HEK293 (cell line): Measurements from ENCODE around the gene WDR88.

Experiments
- CTCF ChIA-PET: fragments of 350-600 bp; formaldehyde crosslinking; extraction: SDS; loops from one replicate; lab custom pipeline; 2021; ENCODE audit warnings: antibody characterized with exemption; lab: Yijun Ruan, JAX
- POLR2A ChIA-PET: fragments of 300-600 bp; formaldehyde crosslinking; extraction: SDS; loops from one replicate; lab custom pipeline; 2020; ENCODE audit warnings: antibody characterized with exemption, inconsistent platforms; lab: Yijun Ruan, JAX
- H3K27ac ChIP-seq: fragments of 200-500 bp; sonication (Bioruptor generic); 2 replicates; pipeline ENCODE4 v1.5.1; 2014; ENCODE audit warnings: low read depth, low read length, control low read depth, inconsistent platforms; ENCODE audit errors: extremely low read depth
- H3K36me3 ChIP-seq, 2 experiments: fragments of 200-500 bp in 1 of 2; sonication (Bioruptor generic) in 1 of 2; 1 replicate in 1 of 2; 2 replicates in 1 of 2; pipeline ENCODE4 v1.5.1; 2014 to 2017; ENCODE audit warnings: inconsistent platforms in 2 of 2, low read length in 2 of 2; ENCODE audit not compliant: control insufficient read depth in 2 of 2, insufficient read depth in 1 of 2
- H3K4me1 ChIP-seq: fragments of 200-500 bp; sonication (Bioruptor generic); 2 replicates; pipeline ENCODE4 v1.5.1; 2014; ENCODE audit warnings: mild to moderate bottlenecking, low read length, inconsistent platforms; ENCODE audit not compliant: control insufficient read depth, insufficient read depth
- H3K4me3 ChIP-seq: 2 replicates; pipeline ENCODE4 v1.5.1; 2011; ENCODE audit warnings: low read depth, mild to moderate bottlenecking, control low read depth, low read length, moderate library complexity
- H3K9me3 ChIP-seq: fragments of 200-500 bp; sonication (Bioruptor generic); 2 replicates; pipeline ENCODE4 v1.5.1; 2014; ENCODE audit warnings: low read depth, low read length, inconsistent platforms; ENCODE audit not compliant: control insufficient read depth, insufficient read depth
- GLI2 ChIP-seq: fragments of 450-650 bp; formaldehyde crosslinking; IDR thresholded peaks from 2 replicates; pipeline ENCODE4; 2017; ENCODE audit warnings: missing biosample characterization, missing genetic modification characterization, low read depth, borderline replicate concordance
- GLIS2 ChIP-seq: fragments of 450-650 bp; formaldehyde crosslinking; IDR thresholded peaks from 2 replicates; pipeline ENCODE4 v1.5.1; 2016; ENCODE audit warnings: missing biosample characterization, missing genetic modification characterization
- SP2 ChIP-seq: fragments of 450-650 bp; formaldehyde crosslinking; IDR thresholded peaks from 2 replicates; pipeline ENCODE4 v1.5.1; 2016; ENCODE audit warnings: missing biosample characterization, missing genetic modification characterization
- ZIC2 ChIP-seq: fragments of 450-650 bp; formaldehyde crosslinking; IDR thresholded peaks from 2 replicates; pipeline ENCODE4 v1.5.1; 2016; ENCODE audit warnings: missing biosample characterization, missing genetic modification characterization
- ZNF768 ChIP-seq: fragments of 450-650 bp; formaldehyde crosslinking; IDR thresholded peaks from 2 replicates; pipeline ENCODE4 v1.5.1; 2018; ENCODE audit warnings: missing biosample characterization, mild to moderate bottlenecking, missing genetic modification characterization
- TF ChIP-seq, protein P1 (sequence below): fragments of 450-650 bp; IDR thresholded peaks from 2 replicates; pipeline ENCODE4 v1.5.1; 2018; ENCODE audit warnings: missing biosample characterization, missing genetic modification characterization
- TF ChIP-seq, protein P2 (sequence below): fragments of 450-650 bp; formaldehyde crosslinking; IDR thresholded peaks from 2 replicates; pipeline ENCODE4 v1.5.1; 2016; ENCODE audit warnings: missing biosample characterization, missing genetic modification characterization
- TF ChIP-seq, protein P3 (sequence below): fragments of 450-650 bp; formaldehyde crosslinking; IDR thresholded peaks from 2 replicates; pipeline ENCODE4 v1.5.1; 2017; ENCODE audit warnings: missing biosample characterization, missing genetic modification characterization
- TF ChIP-seq, protein P4 (sequence below): fragments of 450-650 bp; formaldehyde crosslinking; IDR thresholded peaks from 2 replicates; pipeline ENCODE4 v1.5.1; 2016; ENCODE audit warnings: missing biosample characterization, missing genetic modification characterization
- TF ChIP-seq, protein P5 (sequence below): fragments of 450-650 bp; formaldehyde crosslinking; IDR thresholded peaks from 2 replicates; pipeline ENCODE4 v1.5.1; 2016; ENCODE audit warnings: missing biosample characterization, missing genetic modification characterization

Gene WDR88

DNA sequence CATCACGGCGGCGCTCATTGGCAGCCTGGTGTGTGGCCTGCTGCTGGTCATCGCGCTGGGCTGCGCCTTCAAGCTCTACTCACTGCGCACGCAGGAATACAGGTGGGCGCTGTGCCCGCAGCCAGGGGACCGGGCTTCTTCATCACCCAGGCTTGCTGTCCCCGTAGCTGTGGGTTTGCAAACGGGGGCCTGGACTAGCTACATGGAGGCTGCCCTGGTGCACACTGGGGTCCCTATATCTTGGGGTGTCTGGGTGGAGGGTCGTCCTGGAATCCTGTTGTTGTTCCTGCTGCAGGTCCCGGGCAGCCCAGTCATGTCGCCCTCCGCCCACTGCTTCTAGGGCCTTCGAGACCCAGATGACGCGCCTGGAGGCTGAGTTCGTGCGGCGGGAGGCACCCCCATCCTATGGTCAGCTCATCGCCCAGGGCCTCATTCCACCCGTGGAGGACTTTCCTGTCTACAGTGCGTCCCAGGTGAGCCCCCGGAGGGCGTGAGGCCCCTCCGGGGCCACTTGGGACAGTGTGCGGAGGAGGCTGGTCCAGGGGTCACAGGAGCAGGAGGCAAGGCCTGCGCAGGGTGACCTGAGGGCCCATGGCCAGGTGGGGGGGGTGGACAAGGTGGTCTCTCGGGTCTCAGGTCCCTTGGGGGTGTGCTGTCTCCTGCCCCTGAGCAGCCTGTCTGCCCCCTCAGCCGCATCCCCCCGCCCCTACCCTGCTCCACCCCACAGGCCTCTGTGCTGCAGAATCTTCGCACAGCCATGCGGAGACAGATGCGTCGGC is 74.5 kb downstream of the WDR88 start:
- Histone ChIP-seq H3K27ac (no peak overlapping the region), H3K36me3 (peaks cover 24 to 56% of the 10 kb centered on the region in 2 experiments), H3K4me3 (no peak overlapping the region)
- ChIA-PET CTCF (no interaction called here), POLR2A (no interaction called here)
- TF ChIP-seq GLIS2 (tag by site-specific recombination): peak; percentile 12; the same call in 1 of the 2 replicates
- TF ChIP-seq GLI2 (tag by site-specific recombination): no peak
- TF ChIP-seq, all 188 proteins: peak for 1
- Histone ChIP-seq H3K4me1 (no peaks in the 10 kb centered on the region), H3K9me3 (no peaks in the 10 kb centered on the region)

DNA sequence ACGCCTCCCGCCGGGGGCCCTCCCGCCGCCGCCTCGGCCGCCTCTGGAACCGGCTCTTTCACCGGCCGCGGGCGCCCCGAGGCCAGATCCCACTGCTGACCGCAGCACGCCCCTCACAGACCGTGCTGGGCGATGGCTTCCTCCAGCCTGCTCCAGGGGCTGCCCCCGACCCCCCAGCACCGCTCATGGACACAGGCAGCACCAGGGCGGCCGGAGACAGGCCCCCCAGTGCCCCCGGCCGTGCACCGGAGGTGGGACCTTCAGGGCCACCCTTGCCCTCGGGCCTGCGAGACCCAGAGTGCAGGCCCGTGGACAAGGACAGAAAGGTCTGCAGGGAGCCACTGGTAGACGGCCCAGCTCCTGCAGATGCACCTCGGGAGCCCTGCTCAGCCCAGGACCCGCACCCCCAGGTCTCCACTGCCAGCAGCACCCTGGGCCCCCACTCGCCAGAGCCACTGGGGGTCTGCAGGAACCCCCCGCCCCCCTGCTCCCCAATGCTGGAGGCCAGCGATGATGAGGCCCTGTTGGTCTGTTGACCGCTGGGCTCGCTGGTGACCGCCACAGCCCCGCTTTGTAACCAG is 75.2 kb downstream of the WDR88 start:
- Histone ChIP-seq H3K9me3 (no peaks in the 10 kb centered on the region), H3K36me3 (peaks cover 24 to 49% of the 10 kb centered on the region in 2 experiments), H3K4me3 (no peak overlapping the region), H3K4me1 (no peaks in the 10 kb centered on the region), H3K27ac (0 out of 2 replicates have a peak overlapping the region, but pooled peaks have one; percentile 16)
- TF ChIP-seq ZIC2 (tag by site-specific recombination): peak; percentile 64
- TF ChIP-seq ZNF768 (tag by site-specific recombination): no peak
- TF ChIP-seq, protein P1, sequence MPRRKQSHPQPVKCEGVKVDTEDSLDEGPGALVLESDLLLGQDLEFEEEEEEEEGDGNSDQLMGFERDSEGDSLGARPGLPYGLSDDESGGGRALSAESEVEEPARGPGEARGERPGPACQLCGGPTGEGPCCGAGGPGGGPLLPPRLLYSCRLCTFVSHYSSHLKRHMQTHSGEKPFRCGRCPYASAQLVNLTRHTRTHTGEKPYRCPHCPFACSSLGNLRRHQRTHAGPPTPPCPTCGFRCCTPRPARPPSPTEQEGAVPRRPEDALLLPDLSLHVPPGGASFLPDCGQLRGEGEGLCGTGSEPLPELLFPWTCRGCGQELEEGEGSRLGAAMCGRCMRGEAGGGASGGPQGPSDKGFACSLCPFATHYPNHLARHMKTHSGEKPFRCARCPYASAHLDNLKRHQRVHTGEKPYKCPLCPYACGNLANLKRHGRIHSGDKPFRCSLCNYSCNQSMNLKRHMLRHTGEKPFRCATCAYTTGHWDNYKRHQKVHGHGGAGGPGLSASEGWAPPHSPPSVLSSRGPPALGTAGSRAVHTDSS (tag by site-specific recombination): no peak
- TF ChIP-seq GLIS2 (tag by site-specific recombination): peak; percentile 78
- ChIA-PET CTCF (no interaction called here), POLR2A (no interaction called here)

DNA sequence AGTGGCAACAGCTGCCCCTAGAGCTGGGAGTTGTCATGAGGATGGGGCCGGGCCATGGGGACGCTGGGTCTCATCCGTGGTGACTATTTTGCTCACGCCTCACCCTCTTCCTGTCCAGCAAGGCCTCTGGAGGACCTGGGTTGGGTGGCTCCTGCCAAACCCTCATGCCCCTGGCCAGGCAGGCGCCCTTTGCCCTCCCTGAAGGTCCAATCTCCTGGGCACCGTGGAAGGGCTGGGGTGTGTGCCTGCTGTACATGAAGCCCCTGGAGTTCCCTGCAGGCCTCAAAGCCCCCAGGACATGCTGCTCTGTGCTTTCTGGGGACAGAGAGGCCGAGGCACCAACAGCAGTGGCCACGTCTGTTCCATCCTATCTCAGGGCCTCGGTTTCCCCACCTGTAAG is 76.0 kb downstream of the WDR88 start:
- ChIA-PET POLR2A (no interaction called here), CTCF (no interaction called here)
- no peak overlapping the region for H3K27ac ChIP-seq

More for the DNA sequence above, 76.0 kb downstream of the WDR88 start:
- H3K36me3 ChIP-seq: peaks cover 21 to 41% of the 10 kb centered on the region in 2 experiments
- H3K4me1 ChIP-seq: no peaks in the 10 kb centered on the region
- TF ChIP-seq, protein P2, sequence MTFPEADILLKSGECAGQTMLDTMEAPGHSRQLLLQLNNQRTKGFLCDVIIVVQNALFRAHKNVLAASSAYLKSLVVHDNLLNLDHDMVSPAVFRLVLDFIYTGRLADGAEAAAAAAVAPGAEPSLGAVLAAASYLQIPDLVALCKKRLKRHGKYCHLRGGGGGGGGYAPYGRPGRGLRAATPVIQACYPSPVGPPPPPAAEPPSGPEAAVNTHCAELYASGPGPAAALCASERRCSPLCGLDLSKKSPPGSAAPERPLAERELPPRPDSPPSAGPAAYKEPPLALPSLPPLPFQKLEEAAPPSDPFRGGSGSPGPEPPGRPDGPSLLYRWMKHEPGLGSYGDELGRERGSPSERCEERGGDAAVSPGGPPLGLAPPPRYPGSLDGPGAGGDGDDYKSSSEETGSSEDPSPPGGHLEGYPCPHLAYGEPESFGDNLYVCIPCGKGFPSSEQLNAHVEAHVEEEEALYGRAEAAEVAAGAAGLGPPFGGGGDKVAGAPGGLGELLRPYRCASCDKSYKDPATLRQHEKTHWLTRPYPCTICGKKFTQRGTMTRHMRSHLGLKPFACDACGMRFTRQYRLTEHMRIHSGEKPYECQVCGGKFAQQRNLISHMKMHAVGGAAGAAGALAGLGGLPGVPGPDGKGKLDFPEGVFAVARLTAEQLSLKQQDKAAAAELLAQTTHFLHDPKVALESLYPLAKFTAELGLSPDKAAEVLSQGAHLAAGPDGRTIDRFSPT (tag by site-specific recombination): peak; percentile 44
- TF ChIP-seq, protein P3, sequence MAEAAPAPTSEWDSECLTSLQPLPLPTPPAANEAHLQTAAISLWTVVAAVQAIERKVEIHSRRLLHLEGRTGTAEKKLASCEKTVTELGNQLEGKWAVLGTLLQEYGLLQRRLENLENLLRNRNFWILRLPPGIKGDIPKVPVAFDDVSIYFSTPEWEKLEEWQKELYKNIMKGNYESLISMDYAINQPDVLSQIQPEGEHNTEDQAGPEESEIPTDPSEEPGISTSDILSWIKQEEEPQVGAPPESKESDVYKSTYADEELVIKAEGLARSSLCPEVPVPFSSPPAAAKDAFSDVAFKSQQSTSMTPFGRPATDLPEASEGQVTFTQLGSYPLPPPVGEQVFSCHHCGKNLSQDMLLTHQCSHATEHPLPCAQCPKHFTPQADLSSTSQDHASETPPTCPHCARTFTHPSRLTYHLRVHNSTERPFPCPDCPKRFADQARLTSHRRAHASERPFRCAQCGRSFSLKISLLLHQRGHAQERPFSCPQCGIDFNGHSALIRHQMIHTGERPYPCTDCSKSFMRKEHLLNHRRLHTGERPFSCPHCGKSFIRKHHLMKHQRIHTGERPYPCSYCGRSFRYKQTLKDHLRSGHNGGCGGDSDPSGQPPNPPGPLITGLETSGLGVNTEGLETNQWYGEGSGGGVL (tag by site-specific recombination): no peak
- TF ChIP-seq, protein P4, sequence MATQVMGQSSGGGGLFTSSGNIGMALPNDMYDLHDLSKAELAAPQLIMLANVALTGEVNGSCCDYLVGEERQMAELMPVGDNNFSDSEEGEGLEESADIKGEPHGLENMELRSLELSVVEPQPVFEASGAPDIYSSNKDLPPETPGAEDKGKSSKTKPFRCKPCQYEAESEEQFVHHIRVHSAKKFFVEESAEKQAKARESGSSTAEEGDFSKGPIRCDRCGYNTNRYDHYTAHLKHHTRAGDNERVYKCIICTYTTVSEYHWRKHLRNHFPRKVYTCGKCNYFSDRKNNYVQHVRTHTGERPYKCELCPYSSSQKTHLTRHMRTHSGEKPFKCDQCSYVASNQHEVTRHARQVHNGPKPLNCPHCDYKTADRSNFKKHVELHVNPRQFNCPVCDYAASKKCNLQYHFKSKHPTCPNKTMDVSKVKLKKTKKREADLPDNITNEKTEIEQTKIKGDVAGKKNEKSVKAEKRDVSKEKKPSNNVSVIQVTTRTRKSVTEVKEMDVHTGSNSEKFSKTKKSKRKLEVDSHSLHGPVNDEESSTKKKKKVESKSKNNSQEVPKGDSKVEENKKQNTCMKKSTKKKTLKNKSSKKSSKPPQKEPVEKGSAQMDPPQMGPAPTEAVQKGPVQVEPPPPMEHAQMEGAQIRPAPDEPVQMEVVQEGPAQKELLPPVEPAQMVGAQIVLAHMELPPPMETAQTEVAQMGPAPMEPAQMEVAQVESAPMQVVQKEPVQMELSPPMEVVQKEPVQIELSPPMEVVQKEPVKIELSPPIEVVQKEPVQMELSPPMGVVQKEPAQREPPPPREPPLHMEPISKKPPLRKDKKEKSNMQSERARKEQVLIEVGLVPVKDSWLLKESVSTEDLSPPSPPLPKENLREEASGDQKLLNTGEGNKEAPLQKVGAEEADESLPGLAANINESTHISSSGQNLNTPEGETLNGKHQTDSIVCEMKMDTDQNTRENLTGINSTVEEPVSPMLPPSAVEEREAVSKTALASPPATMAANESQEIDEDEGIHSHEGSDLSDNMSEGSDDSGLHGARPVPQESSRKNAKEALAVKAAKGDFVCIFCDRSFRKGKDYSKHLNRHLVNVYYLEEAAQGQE (tag by site-specific recombination): no peak
- peak; percentile 5; the same call in 1 of the 2 replicates for TF ChIP-seq SP2
- TF ChIP-seq, protein P5, sequence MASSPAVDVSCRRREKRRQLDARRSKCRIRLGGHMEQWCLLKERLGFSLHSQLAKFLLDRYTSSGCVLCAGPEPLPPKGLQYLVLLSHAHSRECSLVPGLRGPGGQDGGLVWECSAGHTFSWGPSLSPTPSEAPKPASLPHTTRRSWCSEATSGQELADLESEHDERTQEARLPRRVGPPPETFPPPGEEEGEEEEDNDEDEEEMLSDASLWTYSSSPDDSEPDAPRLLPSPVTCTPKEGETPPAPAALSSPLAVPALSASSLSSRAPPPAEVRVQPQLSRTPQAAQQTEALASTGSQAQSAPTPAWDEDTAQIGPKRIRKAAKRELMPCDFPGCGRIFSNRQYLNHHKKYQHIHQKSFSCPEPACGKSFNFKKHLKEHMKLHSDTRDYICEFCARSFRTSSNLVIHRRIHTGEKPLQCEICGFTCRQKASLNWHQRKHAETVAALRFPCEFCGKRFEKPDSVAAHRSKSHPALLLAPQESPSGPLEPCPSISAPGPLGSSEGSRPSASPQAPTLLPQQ: no peak
- no peak overlapping the region for H3K4me3 ChIP-seq
- H3K9me3 ChIP-seq: no peaks in the 10 kb centered on the region
